Measurements from ENCODE around the gene AMMECR1.
"Not testable (repeated sequence)": the region's sequence is repeated elsewhere in the genome, so short reads cannot be mapped to it uniquely, and the experiment has no call there.

The AMMECR1 gene

DNA sequence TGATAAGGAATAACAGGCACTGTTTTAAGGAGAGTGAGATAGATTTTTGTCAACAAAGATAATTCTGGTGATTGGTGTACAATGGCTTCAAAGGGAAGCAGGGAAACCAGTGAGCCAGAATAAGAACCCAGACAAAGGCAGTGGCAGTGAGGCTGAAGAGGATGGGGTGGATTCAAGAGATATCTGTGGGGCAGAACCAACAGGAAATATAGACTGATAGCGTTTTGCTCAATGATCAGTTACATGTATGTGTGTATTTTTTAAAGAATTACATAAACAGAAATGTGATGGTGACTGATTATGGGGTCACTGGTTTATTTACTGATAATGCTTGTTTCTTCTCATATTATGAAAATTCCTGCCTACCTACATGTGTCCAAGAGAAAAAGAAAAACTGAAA, 66.4 kb downstream of the AMMECR1 start:
- no peak for DNase-seq

DNA sequence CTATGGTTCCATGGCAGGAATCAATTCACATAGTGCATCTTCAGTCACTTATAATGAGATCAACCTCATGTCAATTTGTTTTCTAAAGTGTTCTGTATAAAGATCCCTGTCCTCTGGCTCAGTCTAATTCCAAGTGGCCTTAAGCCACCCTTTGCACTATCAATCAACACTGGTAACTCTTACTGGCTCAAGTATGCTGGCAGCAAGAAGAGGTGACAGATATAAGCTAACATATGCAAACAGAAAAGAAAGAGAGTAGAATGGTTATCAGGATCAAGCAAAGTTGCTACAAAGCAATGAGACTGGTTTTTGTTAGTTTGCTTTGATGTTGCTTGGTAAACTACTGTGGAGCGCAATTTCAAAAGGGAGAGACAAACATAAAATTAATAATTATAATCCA, 67.0 kb downstream of the AMMECR1 start:
- DNase-seq, result no peak

DNA sequence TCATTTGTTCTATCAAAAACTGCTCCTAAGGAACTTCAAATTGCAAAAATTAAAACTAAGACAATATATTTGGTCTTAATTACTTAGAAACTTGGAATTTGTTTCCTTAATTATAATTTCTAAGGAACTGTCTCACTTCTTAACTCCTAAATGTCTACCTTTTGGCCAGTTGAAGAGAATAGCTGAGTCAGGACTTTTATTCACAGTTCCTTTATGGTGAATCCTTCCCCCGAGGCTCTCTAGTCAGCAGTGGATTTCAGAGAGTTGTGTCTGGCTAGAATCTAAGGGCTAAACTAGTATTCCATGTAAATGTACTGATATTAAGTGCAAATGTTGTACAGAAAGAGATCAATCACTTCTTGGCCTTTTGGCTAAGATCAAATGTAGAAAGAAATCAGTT, 69.3 kb downstream of the AMMECR1 start:
- no peak for DNase-seq

DNA sequence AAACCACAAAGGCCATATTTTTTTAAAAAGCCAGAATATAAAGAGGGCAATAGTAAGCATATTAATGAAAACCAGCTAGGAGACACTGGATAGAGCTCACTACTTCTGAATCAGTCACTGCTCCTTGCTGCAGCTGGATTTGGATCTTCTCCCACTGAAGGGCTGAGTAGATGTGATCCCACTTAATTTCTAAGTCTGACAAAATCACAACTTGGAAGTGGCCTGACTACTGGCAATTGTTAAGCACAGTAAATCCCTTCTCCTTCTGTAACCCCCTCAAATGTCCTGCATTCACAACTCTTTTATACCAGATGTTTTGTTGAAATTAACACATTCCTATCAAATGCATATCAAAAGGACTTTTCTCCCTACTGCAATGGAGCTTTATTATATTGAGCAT, 72.9 kb downstream of the AMMECR1 start:
- DNase-seq, result no peak

DNA sequence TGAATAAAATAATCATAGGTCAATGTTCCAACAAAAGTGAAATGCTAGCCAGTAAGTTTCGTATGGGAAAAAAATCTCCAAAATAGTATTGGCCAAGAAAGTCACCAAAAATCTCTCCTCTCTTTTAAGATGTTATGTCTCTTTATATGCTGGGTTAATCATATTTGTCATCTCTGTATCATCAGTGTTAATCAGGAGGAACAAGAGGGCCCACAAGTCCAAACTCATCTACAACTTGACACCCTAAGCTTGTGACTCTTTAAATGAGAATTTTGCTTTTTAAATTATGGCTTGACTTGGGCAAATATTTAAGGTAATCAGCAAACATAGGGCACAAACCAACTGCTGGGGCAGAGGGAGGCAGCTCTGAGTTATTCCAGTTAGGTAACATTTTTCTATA, 75.5 kb downstream of the AMMECR1 start:
- DNase-seq, result no peak

DNA sequence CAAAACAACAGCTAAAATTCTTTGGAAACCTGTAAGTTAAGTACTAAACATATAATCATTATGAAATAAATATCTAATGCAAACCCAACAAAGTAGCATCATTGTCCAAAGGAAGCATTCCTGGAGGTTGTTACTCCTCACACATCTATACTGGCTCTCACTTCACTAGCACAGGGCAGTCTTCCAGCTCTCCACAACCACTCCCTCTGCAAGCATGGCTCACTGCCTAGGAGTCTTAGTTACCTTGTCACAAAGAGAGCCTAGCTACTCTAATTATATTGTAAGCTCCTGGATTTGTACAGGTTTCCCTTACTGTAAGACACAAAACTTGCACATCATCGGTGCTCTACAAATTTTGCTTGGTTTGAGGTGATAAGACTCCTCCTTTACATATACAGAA, 76.1 kb downstream of the AMMECR1 start:
- no peak for DNase-seq

DNA sequence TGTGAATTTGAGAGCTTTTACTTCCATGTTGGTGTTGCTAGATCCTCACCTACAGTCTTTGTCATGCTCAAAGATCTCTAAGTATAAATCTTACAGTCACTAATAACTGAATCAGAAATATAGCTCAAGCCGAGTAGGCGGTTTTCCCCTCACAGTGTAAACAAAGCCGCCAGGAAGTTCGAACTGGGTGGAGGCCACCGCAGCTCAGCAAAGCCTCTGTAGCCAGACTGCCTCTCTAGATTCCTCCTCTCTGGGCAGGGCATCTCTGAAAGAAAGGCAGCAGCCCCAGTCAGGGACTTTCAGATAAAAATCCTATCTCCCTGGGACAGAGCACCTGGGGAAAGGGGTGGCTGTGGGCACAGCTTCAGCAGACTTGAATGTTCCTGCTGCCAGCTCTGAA, 79.6 kb downstream of the AMMECR1 start:
- DNase-seq, result peak; percentile 38

DNA sequence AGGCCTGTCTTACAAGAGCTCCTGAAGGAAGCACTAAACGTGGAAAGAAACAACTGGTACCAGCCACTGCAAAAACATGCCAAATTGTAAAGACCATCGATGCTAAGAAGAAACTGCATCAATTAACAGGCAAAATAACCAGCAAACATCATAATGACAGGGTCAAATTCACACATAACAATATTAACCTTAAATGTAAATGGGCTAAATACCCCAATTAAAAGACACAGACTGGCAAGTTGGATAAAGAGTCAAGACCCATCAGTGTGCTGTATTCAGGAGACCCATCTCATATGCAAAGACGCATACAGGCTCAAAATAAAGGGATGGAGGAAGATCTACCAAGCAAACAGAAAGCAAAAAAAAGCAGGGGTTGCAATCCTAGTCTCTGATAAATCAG, 86.4 kb downstream of the AMMECR1 start:
- not testable (repeated sequence) for DNase-seq

DNA sequence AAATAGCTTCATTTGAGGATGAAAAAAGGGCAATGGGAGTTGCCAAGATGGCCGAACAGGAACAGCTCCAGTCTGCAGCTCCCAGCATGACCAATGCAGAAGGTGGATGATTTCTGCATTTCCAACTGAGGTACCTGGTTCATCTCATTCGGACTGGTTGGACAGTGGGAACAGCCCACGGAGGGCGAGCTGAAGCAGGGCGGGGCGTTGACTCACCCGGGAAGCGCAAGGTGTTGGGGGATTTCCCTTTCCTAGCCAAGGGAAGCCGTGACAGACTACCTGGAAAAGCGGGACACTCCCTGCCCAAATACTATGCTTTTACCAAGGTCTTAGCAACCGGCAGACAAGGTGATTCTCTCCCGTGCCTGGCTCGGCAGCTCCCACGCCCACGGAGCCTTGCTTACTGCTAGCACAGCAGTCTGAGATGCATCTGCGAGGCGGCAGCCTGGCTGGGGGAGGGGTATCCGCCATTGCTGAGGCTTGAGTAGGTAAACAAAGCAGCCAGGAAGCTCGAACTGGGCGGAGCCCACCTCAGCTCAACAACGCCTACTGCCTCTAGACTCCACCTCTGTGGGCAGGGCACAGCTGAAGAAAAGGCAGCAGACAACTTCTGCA, 88.3 kb downstream of the AMMECR1 start:
- peak; percentile 78 for DNase-seq

DNA sequence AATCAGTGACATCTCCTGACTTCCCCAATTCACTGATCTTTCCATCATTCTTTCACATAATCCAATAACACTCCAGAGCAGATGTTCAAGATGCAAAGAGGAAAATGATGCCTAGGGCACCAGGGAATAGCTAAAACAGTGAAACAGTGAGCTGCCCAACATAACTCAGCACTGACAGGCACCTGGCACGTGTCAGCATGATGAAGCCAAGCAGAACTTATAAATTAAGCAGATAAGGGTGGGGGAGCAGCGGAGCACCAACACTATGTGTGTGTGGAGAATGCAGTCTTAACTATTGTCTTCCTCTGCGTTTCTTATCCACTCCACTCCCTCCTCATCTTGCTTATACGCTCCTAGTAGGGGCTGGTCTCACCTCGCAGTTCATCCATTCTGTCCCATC, 89.4 kb downstream of the AMMECR1 start:
- no peak for DNase-seq

DNA sequence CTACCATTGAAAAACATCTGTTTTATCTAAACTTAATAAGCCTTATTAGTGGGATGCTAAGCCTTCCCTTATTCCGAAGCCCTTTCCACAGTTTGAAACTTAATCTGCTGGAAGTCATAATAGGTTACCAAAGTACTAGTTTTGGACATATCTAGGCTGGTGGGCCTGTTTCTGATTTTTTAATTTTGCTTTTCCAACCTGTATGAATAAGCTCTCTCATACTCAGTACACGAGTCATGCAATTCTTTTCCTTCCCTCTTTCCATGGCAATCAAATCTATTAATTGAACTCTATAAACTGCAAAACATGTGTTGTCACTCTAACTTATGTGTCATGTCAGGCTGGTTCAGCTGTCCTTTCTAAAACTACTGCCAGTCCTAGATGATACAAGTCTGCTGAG, 91.0 kb downstream of the AMMECR1 start:
- DNase-seq, result no peak

DNA sequence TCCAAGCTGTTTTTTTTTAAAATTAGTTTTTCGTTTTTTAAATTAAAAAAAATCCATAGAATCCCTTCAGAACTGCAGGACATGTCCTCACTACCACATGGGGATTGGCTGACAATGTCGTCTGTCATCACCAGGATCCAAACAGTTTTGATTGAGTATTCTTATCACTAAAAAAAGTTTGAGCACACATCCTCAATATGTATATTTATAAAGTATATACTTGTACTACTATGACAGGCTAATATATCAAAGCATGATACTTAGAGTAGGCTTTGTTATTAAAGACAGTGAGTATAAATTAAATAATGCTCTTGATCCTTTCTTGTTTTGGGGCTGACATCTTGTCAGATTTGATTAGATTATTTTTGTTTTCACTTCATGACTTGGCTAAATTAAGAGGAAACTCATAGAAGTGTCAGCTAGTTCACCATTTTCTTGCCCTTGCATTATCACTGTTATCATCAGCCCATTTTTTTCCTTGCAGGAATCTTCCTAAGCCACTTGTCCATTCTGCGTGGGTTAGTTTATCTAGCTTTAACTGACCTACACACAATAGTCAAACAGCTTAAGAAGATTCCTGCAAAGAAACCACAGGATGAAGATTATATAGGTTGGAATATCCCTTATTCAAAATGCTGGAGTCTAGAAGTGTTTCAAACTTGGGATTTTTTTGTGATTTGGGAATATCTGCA, 92.8 kb downstream of the AMMECR1 start:
- DNase-seq, result no peak

DNA sequence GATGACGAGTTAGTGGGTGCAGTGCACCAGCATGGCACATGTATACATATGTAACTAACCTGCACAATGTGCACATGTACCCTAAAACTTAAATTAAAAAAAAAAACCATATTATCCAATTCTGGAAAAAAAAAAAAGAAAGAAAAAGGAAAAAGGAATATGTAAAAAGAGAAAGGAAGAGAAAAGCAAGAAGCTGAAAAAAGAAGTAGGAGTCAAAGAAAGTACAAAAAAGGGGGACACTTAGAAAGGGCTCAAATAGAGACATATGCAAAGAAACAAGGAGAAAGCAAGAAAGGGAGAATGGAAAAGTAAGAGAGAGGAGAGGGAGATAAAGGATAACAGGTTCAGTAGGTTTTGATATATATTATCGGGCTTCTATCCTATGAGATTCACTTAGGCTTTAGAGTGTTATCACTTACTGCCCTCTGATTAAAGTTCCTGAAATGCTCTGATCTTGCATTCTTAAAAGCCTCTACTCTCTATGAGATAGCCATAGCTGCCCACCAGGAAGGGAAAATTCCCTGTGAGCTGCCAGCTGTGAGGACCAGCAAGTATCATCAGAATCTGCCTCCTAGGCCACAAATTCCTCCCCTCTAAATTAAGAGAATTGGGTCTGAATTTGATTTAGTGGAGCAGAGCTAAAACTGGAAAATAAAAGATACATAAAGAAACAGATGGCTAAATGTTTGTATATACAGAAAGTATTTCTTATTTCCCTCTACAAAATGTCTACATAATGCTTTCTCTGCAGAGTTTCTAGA, 95.2 kb downstream of the AMMECR1 start:
- DNase-seq, result no peak

DNA sequence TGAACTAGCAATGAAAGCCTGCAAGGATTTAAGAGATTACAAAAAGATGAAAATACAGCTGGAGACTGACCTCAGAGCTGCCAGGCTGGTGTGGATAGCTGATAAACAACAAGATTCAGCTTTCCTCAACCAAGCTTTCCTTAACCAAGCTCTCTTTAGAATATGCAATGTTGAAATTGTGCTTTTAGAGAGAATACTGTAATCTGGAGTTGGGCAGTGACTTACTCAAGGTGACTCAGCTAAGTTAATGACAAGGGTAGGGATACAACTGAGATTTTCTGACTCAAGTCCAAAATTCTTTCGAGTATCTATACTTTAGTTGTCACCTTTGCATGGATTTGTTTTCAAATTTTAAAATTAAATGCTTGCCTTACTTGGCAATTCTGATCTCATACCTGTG, 98.0 kb downstream of the AMMECR1 start:
- no peak for DNase-seq

DNA sequence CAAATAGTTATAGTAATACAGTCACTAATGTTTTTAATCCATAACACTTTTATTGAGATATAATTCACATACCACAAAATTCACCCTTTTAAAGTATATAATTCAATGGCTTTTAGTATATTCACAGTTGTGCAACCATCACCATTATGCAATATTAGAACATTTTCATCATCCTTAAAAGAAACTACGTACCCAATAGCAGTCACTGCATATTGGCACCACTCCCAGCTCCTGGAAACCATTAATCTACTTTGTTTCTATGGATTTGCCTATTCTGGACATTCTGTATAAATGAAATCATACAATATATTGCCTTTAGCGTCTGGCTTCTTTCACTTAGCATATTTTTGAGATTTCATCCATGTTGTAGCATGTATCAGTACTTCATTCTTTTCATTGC, 99.3 kb downstream of the AMMECR1 start:
- no peak for DNase-seq

DNA sequence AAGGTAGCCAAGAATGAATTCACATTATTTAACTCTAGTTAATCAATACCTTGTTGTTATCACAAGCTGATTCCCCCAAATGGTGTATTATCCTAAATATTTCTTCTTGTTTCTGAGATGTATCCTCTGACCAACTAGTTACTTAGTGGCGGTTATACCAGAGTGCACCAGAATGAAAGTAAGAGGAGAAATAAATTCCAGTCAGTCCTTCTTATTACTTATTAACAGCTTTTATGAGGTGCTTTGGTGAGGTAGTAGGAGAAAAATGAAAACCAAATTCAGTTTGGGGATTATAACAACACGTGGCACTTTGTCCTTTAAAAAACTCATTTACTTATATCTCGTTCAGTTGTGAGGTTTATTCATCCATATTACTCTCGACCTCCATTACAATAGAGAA, 101.9 kb downstream of the AMMECR1 start:
- DNase-seq, result no peak

DNA sequence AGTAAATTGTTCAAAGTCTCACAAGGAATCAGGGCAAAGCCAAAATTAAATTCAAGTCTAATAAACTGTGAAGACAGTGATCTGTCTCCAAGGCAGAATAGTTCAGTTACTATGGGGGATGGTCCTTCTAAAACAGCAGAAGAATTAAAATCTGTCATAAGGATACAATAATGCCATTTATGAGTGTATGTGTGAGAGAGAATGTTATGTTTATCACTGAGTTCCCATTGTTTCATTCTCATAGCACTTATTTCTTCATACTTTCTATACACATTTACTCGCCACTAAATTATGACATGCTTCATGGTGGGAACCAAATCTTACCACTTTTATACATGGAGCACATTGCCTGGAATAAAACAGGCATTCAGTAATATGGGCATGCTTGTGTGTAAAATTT, 102.5 kb downstream of the AMMECR1 start:
- DNase-seq, result no peak

DNA sequence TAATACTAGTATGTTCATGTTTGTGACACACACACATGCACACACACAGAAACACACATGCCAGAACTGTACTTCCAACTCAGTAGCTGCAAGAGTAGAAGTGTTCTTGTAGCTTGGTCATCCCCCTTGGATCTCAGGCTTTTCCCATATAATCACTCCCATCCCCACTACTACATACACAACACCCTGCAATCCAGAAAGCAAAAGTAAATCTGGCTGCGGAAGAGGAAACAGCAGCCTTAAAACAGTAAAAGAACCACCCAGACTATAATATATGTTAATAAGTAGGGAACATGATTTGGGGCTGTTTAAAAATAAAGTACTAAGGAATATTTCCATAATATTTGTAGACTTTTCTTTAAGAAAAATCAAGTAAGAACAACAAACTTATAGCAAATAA, 103.2 kb downstream of the AMMECR1 start:
- no peak for DNase-seq

DNA sequence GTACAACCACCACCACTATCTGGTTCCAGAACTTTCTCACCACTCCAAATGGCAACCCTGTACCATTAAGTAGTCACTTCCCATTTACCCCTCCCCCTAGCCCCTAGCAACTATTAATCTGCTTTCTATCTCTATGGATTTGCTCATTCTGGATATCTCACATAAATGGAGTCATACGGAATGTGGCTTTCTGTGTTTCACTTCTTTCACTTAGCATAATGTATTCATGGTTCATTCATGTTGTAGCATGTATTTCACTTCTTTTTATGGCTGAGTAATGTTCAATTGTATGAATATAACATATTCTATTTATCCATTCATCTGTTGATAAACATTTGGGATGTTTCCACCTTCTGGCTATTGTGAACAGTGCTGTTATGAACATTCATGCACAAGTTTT, 104.7 kb downstream of the AMMECR1 start:
- no peak for DNase-seq

DNA sequence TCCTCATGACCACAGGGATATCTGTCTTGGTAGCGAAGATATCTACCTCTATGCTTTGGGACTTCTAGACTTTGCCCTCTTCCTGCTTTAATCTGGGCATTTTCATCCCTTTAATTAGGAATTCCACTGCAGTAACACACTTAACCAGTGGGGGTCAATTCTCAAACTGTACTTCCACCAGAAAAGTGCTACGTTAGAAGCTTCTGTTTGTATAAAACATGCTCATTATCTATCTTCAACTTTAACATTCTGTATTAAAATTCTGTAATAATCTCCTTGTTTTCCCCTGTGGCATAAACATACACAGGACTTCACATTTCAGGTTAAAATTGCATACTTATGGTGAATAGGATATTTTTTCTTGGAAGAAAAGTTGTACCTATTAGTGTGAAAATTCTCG, 105.6 kb downstream of the AMMECR1 start:
- no peak for DNase-seq

DNA sequence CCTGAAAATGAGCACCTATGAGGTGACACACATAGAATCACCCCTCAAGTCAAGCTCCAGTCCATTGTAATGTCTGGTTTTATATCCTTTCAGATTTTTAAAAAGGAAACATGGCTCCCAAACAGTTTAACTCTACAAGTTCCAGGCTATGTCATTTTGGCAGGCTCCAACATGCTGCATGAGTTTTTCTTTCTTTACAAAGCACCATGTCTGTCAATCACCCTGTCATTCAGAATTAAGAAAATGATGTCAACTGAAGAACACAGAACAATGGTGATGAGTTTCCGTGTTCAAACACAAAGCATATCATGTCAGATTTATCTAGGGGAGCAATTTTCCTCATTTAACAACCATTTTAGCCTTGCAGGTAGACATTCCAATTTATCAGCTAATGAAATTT, 106.5 kb downstream of the AMMECR1 start:
- no peak for DNase-seq

DNA sequence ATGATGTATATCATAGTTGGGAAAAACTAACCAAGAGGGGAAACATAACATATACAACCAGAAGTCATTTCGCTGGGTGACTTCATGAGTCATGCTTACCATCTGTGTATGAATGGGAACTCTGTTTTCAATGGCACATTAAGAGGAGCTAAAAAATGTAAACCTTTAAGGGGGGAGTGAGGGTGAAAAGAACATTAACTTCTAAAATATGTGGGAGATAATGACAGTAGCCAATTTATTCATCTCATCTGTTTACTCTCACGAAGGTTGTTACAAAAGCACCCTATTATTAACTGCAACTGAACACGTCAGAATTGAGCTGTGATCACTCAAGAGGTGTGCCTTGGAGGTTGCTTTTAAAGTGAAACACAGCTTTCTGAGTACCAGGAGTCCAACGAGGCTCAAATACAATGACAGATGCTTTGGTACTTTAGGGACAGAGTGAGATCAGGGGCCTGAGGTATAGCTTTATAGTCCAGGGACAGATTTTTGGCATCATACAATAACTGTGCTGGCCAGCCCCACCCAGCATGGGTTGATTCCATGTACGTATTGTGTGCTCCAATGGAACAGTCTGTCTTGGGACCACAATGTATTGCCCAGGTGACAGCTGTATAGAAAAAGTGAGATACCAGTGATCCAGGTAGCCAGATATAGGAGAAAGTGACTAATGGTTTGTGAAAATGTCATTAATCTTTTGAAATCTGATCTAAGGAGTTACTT, 107.3 kb downstream of the AMMECR1 start:
- no peak for DNase-seq

DNA sequence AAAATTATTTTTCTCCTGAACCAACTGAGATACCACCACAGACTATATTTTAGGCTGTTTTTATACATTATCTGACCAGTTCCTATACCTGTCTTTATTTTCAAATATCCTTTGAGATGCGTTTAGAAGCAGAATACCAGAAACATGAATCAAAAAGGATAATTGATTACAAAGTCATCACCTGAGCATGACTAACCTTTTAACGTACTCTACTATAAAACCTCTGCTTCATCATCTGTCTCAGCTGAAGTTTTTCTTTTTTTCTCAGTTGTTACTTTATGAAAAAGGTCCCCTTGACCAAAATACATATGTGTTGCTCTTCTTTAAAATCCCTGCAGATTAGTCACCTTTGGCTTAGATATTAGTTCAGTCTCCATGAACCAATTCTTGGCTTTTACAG, 109.8 kb downstream of the AMMECR1 start:
- no peak for DNase-seq

DNA sequence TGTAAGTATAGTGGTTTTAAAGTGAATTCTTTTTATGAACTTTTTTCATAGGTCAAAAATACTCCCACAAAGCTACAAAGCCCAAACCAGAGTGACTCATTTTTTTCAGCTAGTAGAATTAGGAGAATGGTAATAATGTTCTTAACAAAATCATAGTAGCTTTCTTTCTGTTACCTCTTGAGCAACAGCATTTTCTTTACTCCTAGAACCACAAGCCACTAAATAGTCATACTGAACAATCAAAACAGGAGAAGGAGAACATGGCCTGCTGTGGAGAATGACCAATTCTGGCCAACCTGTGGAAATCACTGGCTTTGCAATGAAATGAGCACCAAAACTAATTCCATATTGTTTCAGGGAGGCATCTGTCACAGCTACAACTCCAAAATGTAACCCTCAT, 112.9 kb downstream of the AMMECR1 start:
- DNase-seq, result peak; percentile 42

All from activated CD4-positive, alpha-beta T cell treated with anti-CD3 and anti-CD28 coated beads, Interleukin-10, Interleukin-2, amounts not matched to agents 100 ng/mL and 50 ng/mL, durations not matched to agents 16 hours and 8 hours (primary cell).